H7 (cell line): Measurements from ENCODE around the gene BLOC1S3. TPM values are rescaled to one million over a fixed set of nuclear protein-coding genes. Genes with fewer than 3 reads are reported as not detected.

Experiments
- total RNA-seq: library from RNA; depleted of rRNA; stranded (reverse); fragments of >200 nt; shearing (Covaris generic); gene quantifications from 2 replicates; pipeline ENCODE4 v1.2.3, GENCODE V29; 2014; rRNA removed

BLOC1S3 gene
- total RNA-seq, 1 experiment from 2014 or later = 4.3 TPM

Other genes with a start within 250 kb of the BLOC1S3 start
- gene APOC4, start 236.5 kb upstream of the BLOC1S3 start, total RNA-seq = not detected in 2 replicates
- not detected in 2 replicates for gene APOC2, start 232.7 kb upstream of the BLOC1S3 start, total RNA-seq
- gene CLPTM1, start 223.4 kb upstream of the BLOC1S3 start, total RNA-seq = 38.5 and 64.1 TPM in 2 replicates
- 2.7 and 4.1 TPM in 2 replicates for gene RELB, start 177.3 kb upstream of the BLOC1S3 start, total RNA-seq
- gene CLASRP, start 139.7 kb upstream of the BLOC1S3 start, total RNA-seq = 31.4 and 35.2 TPM in 2 replicates
- 2.6 and 4.2 TPM in 2 replicates for gene ZNF296, start 102.3 kb upstream of the BLOC1S3 start, total RNA-seq
- gene GEMIN7, start 99.5 kb upstream of the BLOC1S3 start, total RNA-seq = 72.2 and 77.0 TPM in 2 replicates
- gene PPP1R37, start 85.6 kb upstream of the BLOC1S3 start, total RNA-seq = 30.0 and 32.9 TPM in 2 replicates
- gene NKPD1, start 17.8 kb upstream of the BLOC1S3 start, total RNA-seq = 0.24 and 0.70 TPM in 2 replicates
- 39.3 and 47.4 TPM in 2 replicates for gene TRAPPC6A, start 547 bp upstream of the BLOC1S3 start, total RNA-seq
- gene EXOC3L2, start 66.6 kb downstream of the BLOC1S3 start, total RNA-seq = 2.2 and 5.4 TPM in 2 replicates
- 16.1 and 26.5 TPM in 2 replicates for gene MARK4, start 72.5 kb downstream of the BLOC1S3 start, total RNA-seq
- not detected in 2 replicates for gene CKM, start 144.1 kb downstream of the BLOC1S3 start, total RNA-seq
- 1.6 and 1.8 TPM in 2 replicates for gene KLC3, start 162.0 kb downstream of the BLOC1S3 start, total RNA-seq
- 48.7 and 54.2 TPM in 2 replicates for gene ERCC2, start 191.8 kb downstream of the BLOC1S3 start, total RNA-seq
- 12.8 and 18.9 TPM in 2 replicates for gene PPP1R13L, start 226.3 kb downstream of the BLOC1S3 start, total RNA-seq
- gene POLR1G, start 227.9 kb downstream of the BLOC1S3 start, total RNA-seq = 35.8 and 39.6 TPM in 2 replicates
- 68.5 and 76.6 TPM in 2 replicates for gene ERCC1, start 245.1 kb downstream of the BLOC1S3 start, total RNA-seq